Measurements from ENCODE around the gene TMEM54.
A peak's percentile ranks its signal among the peaks of the same experiment; 100 is the strongest.

Gene TMEM54

GRCh38 chr1:32881871-32882850, 19.0 kb downstream of the TMEM54 start:
- DNase-seq: peak in 27 of 56 donors; percentile 21 to 71 (median 44)

- no peak for DNase-seq
Measured at GRCh38 chr1:32881291-32881690, 19.9 kb downstream of the TMEM54 start.

- no peak for DNase-seq
Measured at GRCh38 chr1:32878637-32879041, 22.6 kb downstream of the TMEM54 start.

- DNase-seq: peak in 6 of 56 donors; percentile 22 to 44 (median 24)
Measured at GRCh38 chr1:32878183-32878582, 23.0 kb downstream of the TMEM54 start.

GRCh38 chr1:32877211-32878110, 23.7 kb downstream of the TMEM54 start:
- DNase-seq: peak in 3 of 56 donors; percentile 17 to 69 (median 42)

GRCh38 chr1:32876341-32877210, 24.6 kb downstream of the TMEM54 start:
- peak in 26 of 56 donors; percentile 12 to 72 (median 32) for DNase-seq

GRCh38 chr1:32874860-32875752, 26.1 kb downstream of the TMEM54 start:
- no peak for DNase-seq

- DNase-seq: no peak
Measured at GRCh38 chr1:32873484-32873883, 27.7 kb downstream of the TMEM54 start.

GRCh38 chr1:32872192-32872460, 29.1 kb downstream of the TMEM54 start:
- no peak for DNase-seq

- no peak for DNase-seq
Measured at GRCh38 chr1:32871364-32872191, 29.6 kb downstream of the TMEM54 start.

- DNase-seq: no peak
Measured at GRCh38 chr1:32870615-32871363, 30.4 kb downstream of the TMEM54 start, which contains the start of gene FNDC5. Gene FNDC5 (minus strand): TSS chr1:32870912.

GRCh38 chr1:32869923-32870614, 31.1 kb downstream of the TMEM54 start:
- DNase-seq: no peak

GRCh38 chr1:32868806-32869455, 32.3 kb downstream of the TMEM54 start:
- no peak for DNase-seq

GRCh38 chr1:32868085-32868484, 33.1 kb downstream of the TMEM54 start:
- no peak for DNase-seq

- DNase-seq: no peak
Measured at GRCh38 chr1:32867671-32868070, 33.5 kb downstream of the TMEM54 start.

GRCh38 chr1:32867151-32867550, 34.0 kb downstream of the TMEM54 start:
- DNase-seq: no peak
